GM23338 (cell line): ENCODE data around the gene EPHA6. TPM values are rescaled to one million over a fixed set of nuclear protein-coding genes. Genes with fewer than 3 reads are reported as not detected.

Experiments used
- CREB1 ChIP-seq: fragments of 250-450 bp; sonication (Bioruptor Pico); IDR thresholded peaks from 2 replicates; pipeline ENCODE4 v1.5.0; 2020; ENCODE audit warnings: low read depth, mild to moderate bottlenecking, moderate library complexity
- JUNB ChIP-seq: IDR thresholded peaks from one replicate; pipeline ENCODE4 v1.6.1; 2016; ENCODE audit warnings: antibody characterized with exemption; ENCODE audit not compliant: unreplicated experiment
- NANOG ChIP-seq: IDR thresholded peaks from 2 replicates; pipeline ENCODE4 v1.6.1; 2016; ENCODE audit warnings: antibody characterized with exemption, borderline replicate concordance
- POLR2AphosphoS5 ChIP-seq: IDR thresholded peaks from 2 replicates; pipeline ENCODE4 v1.6.1; 2016; ENCODE audit warnings: antibody characterized with exemption, low read depth
- ZNF114 ChIP-seq: fragments of 250-450 bp; sonication (Bioruptor Pico); IDR thresholded peaks from 2 replicates; pipeline ENCODE4 v1.5.0; 2020; ENCODE audit warnings: mild to moderate bottlenecking, moderate library complexity
- ZNF331 ChIP-seq: fragments of 250-450 bp; sonication (Bioruptor Pico); IDR thresholded peaks from 2 replicates; pipeline ENCODE4 v1.5.0; 2020; ENCODE audit warnings: low read depth, mild to moderate bottlenecking, moderate library complexity
- polyA plus RNA-seq: library from polyadenylated mRNA; unstranded; fragments of >200 nt; fragmentation: Nextera tagmentation; extraction: Ambion mirVana; gene quantifications from 2 replicates; pipeline ENCODE4 v1.2.1, GENCODE V29; 2016
- total RNA-seq: library from RNA; depleted of rRNA; stranded (reverse); fragments of >200 nt; shearing (Covaris generic); gene quantifications from 2 replicates; pipeline ENCODE4 v1.2.3, GENCODE V29; 2014
- TF ChIP-seq, protein P1 (sequence below): fragments of 250-450 bp; sonication (Bioruptor Pico); IDR thresholded peaks from 2 replicates; pipeline ENCODE4 v1.5.0; 2020; ENCODE audit warnings: mild to moderate bottlenecking, moderate library complexity
- TF ChIP-seq, protein P2 (sequence below), 2 experiments: fragments of 200-600 bp in 1 of 2; sonication (generic) in 1 of 2; conservative IDR thresholded peaks; 2 replicates each; pipeline versions ENCODE4 v1.5.1 to v1.6.1; 2016 to 2017; ENCODE audit warnings: antibody characterized with exemption in 2 of 2, low read depth in 2 of 2, mild to moderate bottlenecking in 2 of 2, moderate library complexity in 1 of 2
- TF ChIP-seq, protein P3 (sequence below): IDR thresholded peaks from 2 replicates; pipeline ENCODE4 v1.6.1; 2016; ENCODE audit warnings: antibody characterized with exemption

The EPHA6 gene
- total and polyA plus RNA-seq, 2 experiments from 2014 or later, result 0.37 to 2.6 TPM

DNA sequence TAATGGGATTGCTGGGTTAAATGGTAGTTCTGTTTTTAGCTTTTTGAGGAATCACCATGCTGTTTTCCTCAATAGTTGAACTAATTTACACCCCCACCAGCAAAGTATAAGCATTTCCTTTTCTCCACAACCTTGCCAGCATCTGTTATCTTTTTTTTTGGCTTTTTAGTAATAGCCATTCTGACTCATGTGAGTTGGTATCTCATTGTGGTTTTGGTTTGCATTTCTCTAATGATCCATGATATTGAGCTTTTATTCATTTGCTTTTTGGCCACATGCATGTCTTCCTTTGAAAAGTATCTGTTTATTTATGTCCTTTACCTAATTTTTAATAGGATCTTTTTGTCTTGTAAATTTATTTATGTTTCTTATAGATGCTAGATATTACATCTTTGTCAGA, 288.2 kb downstream of the EPHA6 start (continued):
- TF ChIP-seq, protein P1, sequence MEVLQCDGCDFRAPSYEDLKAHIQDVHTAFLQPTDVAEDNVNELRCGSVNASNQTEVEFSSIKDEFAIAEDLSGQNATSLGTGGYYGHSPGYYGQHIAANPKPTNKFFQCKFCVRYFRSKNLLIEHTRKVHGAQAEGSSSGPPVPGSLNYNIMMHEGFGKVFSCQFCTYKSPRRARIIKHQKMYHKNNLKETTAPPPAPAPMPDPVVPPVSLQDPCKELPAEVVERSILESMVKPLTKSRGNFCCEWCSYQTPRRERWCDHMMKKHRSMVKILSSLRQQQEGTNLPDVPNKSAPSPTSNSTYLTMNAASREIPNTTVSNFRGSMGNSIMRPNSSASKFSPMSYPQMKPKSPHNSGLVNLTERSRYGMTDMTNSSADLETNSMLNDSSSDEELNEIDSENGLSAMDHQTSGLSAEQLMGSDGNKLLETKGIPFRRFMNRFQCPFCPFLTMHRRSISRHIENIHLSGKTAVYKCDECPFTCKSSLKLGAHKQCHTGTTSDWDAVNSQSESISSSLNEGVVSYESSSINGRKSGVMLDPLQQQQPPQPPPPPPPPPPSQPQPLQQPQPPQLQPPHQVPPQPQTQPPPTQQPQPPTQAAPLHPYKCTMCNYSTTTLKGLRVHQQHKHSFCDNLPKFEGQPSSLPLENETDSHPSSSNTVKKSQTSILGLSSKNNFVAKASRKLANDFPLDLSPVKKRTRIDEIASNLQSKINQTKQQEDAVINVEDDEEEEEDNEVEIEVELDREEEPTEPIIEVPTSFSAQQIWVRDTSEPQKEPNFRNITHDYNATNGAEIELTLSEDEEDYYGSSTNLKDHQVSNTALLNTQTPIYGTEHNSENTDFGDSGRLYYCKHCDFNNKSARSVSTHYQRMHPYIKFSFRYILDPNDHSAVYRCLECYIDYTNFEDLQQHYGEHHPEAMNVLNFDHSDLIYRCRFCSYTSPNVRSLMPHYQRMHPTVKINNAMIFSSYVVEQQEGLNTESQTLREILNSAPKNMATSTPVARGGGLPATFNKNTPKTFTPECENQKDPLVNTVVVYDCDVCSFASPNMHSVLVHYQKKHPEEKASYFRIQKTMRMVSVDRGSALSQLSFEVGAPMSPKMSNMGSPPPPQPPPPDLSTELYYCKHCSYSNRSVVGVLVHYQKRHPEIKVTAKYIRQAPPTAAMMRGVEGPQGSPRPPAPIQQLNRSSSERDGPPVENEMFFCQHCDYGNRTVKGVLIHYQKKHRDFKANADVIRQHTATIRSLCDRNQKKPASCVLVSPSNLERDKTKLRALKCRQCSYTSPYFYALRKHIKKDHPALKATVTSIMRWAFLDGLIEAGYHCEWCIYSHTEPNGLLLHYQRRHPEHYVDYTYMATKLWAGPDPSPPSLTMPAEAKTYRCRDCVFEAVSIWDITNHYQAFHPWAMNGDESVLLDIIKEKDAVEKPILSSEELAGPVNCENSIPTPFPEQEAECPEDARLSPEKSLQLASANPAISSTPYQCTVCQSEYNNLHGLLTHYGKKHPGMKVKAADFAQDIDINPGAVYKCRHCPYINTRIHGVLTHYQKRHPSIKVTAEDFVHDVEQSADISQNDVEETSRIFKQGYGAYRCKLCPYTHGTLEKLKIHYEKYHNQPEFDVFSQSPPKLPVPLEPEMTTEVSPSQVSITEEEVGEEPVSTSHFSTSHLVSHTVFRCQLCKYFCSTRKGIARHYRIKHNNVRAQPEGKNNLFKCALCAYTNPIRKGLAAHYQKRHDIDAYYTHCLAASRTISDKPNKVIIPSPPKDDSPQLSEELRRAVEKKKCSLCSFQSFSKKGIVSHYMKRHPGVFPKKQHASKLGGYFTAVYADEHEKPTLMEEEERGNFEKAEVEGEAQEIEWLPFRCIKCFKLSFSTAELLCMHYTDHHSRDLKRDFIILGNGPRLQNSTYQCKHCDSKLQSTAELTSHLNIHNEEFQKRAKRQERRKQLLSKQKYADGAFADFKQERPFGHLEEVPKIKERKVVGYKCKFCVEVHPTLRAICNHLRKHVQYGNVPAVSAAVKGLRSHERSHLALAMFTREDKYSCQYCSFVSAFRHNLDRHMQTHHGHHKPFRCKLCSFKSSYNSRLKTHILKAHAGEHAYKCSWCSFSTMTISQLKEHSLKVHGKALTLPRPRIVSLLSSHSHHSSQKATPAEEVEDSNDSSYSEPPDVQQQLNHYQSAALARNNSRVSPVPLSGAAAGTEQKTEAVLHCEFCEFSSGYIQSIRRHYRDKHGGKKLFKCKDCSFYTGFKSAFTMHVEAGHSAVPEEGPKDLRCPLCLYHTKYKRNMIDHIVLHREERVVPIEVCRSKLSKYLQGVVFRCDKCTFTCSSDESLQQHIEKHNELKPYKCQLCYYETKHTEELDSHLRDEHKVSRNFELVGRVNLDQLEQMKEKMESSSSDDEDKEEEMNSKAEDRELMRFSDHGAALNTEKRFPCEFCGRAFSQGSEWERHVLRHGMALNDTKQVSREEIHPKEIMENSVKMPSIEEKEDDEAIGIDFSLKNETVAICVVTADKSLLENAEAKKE (CRISPR knock-in tag), result no peak
- TF ChIP-seq, protein P2, sequence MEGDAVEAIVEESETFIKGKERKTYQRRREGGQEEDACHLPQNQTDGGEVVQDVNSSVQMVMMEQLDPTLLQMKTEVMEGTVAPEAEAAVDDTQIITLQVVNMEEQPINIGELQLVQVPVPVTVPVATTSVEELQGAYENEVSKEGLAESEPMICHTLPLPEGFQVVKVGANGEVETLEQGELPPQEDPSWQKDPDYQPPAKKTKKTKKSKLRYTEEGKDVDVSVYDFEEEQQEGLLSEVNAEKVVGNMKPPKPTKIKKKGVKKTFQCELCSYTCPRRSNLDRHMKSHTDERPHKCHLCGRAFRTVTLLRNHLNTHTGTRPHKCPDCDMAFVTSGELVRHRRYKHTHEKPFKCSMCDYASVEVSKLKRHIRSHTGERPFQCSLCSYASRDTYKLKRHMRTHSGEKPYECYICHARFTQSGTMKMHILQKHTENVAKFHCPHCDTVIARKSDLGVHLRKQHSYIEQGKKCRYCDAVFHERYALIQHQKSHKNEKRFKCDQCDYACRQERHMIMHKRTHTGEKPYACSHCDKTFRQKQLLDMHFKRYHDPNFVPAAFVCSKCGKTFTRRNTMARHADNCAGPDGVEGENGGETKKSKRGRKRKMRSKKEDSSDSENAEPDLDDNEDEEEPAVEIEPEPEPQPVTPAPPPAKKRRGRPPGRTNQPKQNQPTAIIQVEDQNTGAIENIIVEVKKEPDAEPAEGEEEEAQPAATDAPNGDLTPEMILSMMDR (conservative IDR thresholded peaks at IDR 0.05; ENCODE audit: low read depth in 2 of 2), result no peak
- TF ChIP-seq, protein P3, sequence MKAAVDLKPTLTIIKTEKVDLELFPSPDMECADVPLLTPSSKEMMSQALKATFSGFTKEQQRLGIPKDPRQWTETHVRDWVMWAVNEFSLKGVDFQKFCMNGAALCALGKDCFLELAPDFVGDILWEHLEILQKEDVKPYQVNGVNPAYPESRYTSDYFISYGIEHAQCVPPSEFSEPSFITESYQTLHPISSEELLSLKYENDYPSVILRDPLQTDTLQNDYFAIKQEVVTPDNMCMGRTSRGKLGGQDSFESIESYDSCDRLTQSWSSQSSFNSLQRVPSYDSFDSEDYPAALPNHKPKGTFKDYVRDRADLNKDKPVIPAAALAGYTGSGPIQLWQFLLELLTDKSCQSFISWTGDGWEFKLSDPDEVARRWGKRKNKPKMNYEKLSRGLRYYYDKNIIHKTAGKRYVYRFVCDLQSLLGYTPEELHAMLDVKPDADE, result no peak
- TF ChIP-seq POLR2AphosphoS5 (no peak), ZNF331 (CRISPR knock-in tag) (no peak), JUNB (no peak), ZNF114 (CRISPR knock-in tag) (no peak), CREB1 (no peak), NANOG (no peak)
